HG03135 (cell line): Measurements from ENCODE around the gene PACSIN2.
A peak's percentile ranks its signal among the peaks of the same experiment; 100 is the strongest.

Experiments used
- ATAC-seq: cut with Tn5 transposase; IDR thresholded peaks from one replicate; pipeline ENCODE4 v1.9.1; 2021; ENCODE audit warnings: mild to moderate bottlenecking, moderate library complexity; ENCODE audit not compliant: unreplicated experiment

PACSIN2 gene

DNA sequence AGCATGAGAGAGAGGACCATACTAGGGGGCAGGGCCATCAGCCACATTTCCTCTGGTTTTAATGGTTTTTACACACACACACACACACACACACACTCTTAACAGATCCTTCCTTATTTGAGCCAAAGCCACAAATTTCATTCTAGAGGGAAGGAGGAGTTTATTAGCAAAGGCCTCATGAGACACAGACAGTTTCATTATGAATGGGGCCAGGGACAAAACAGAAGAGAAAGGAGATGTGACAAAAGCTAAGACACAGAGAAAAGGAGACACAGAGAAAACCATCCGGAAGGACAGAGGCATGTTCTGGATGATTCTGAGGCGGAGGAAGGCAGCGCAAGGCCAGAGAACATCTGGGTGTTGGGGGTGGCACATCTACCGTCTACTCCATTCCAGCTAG, 125.6 kb downstream of the PACSIN2 start:
- ATAC-seq = peak; percentile 53

DNA sequence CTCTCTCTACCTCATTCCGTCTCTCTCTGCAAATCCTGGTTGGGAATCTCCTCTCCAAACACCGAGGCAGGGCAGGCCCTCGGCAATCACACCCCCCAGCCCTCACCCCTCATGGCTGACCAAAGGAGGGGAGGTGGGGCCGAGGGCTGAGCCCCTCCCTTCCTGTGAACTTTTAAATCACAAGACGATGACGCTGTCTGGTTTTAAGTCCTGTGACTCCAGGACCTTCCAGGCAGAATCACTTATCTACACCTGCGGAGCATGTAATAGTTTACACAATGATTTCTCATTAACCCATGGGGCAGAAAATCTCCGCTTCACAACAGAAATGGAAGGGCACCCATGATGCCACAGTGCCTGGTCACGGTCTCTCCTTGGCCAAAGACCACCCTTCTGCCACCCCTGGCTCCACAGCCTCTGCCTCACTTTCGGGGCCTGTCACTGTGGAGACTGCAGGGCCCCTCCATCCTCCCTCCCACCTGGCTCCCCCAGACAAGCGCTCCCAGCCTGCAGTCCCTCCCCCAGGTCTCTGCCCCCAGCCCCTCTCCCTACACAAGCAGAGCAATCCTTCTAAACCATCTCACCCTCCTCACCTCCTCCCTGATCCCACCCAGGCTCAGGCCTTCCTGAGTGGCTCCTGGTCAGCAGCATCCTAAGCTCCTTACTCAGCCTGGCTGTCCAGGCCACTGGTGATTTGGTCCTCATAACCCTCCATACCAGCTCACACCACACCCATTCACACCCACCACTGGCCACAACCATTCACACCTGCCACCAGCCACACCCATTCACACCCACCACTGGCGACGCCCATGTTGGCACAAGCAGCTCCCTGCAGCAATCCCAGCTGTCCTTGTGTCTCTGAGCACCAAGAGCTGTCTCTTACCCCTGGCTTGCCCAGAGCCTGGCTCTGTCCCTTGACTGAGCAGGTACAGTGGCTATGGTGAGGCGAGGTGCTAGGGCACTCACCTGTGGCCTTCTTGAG, 127.1 kb downstream of the PACSIN2 start:
- ATAC-seq = no peak

DNA sequence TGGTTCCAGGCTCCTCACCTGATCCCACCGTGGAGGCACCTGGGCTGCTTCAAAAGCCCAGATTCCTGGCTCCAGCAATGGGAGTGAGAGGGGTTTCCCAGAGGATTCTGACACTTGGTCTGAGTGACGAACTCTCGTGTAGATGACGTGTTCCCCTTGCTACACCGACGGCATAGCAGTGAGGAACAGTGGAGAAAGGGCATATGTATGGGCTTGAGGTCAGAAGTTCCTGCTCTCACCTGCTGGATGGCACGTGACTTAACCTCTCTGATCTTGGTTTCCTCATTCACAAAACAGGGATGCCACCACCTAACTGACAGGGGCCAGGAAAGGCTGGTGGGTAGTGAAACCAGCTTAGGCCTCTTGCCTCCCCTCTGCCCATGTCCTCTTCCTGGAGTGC, 127.8 kb downstream of the PACSIN2 start:
- no peak for ATAC-seq

DNA sequence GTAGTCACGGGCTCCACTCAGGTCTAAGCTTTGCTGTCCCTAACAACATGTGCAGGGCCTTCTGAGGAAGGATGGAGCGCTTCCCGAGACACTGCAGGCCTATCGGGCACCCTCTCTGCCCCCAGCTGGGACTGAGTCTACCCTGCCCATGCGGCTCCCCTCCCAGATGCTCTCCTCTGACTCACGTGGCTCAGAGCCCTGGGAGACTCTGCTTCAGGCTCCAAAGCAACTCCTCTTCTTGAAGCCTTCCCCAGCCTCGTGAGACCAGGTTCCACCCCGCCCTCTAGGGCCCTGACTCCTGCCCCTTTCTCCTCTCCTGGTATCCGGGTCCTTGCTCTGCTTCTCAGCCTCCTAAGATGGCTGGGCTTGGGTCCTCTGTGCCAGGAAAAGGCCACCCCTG, 129.5 kb downstream of the PACSIN2 start:
- ATAC-seq = no peak

DNA sequence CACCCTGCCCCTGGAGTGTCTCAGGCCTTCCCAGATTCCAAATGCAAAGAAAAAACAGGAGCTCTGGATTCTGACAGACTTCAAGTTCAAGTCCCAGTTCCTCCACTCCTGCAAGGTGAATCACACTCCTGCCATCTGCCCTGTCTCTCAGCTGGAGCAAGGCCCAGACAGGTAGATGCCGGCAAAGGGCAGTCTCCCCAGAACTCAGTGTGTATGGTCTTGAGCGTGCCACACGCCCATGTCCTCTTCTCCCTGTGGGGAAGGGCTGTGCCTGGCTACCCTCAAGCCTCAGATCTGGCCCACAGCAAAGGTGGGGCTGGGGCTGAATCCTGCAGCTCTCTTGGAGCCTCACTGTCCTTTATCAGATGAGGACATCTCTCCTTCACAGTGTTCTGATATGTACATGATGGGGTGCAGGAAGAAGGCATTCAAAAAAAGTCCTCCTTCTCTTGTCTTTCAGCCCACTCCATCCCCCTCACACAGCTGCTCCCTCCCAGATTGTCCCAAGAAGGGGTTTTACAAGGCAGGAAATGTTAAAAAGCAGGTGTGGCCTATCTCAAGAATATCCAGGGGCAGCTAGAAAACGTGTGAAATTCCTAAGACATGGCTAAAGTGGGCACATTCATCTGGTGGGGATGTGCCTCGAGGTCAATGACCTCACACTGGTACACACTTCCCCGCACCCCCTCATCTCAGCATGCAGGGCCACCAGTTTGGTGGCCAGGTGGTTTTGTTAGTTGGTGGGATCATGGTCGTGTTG, 130.2 kb downstream of the PACSIN2 start:
- no peak for ATAC-seq

DNA sequence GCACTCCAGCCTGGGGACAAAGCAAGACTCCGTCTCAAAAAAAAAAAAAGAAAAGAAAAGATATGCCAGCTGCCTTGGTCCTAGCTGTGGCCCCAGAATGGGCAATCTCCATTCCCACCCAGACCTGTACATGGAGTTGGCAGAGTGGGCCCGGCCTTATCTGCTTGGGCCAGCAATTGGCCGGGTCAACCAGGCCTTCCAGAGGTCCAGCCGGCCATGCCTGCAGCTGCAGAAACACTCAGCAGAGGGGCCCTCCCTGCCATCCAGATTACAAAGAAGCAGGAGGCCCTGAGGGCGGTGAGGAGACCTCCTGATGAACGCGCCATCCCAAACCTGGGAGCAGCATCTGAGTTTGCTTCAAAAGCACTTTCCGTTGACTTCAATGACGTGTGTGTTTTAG, 131.0 kb downstream of the PACSIN2 start:
- ATAC-seq = no peak

DNA sequence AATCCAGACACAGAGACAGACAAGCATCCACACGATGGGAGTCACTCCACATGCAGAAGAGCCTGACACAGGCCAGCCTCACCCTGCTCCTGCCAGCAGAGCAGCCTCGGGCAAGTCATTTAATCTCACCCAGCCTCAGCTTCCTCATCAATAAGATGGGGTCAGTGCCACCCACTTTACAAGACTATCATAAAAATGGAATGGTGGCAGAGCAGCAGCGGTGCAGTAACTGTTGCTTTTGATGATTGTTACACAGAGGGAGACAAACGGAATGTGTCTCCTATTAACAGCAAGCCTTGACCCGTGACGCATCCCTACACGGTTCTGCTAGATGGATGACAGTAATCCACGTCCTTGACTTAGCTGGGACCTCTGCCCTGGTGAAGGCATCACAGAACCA, 131.8 kb downstream of the PACSIN2 start:
- ATAC-seq = no peak

DNA sequence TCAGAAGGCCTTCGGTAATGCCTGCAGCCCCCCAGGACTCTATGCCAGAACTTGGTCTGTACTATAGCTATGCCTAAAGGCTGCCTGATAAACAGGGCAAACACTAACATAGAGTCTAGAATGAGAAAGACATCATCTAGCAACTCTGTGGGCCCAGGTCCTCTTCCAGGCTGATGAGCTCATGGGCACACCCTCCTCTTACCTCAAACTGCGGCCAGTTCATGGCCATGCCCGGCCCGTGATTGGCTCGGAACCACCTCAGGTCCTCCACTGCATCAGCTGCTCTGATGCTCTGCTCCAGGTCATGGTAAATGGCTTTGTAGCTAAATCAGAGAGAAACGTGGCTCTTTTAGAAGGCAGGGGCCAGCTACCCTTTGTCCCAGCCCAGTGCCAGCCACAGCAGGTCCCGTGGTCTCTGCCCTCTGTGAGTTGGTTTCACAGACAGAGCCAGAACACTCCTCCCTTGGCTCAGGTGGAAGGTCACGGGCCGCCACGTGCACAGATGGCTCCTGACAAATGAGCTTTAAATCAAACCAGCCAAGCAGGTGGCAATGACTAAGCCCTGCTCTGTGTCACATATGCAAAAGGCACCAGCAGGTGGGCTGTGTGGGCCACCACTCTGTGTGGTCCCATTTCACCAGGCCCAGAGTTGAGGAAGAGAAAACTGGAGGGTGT, 132.8 kb downstream of the PACSIN2 start:
- ATAC-seq = no peak

DNA sequence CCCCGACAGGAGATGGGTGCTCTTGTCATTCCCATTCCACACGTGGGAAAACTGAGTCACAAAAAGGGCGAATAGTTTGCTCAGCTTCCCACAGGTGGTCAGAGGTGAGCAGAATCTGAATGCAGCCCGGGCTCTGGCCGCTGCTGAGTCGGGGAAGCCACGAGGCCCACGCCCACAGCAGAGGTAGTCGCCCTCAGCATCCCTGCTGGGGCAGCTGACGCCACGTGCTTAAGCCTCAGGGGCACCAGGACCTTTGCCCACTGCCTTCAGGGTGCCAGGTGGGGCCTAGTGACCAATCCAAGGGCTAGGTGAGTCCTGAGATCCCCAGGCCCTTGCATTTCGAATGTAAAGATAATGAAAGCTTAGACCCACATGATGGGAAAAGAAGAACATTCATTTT, 133.7 kb downstream of the PACSIN2 start:
- no peak for ATAC-seq

DNA sequence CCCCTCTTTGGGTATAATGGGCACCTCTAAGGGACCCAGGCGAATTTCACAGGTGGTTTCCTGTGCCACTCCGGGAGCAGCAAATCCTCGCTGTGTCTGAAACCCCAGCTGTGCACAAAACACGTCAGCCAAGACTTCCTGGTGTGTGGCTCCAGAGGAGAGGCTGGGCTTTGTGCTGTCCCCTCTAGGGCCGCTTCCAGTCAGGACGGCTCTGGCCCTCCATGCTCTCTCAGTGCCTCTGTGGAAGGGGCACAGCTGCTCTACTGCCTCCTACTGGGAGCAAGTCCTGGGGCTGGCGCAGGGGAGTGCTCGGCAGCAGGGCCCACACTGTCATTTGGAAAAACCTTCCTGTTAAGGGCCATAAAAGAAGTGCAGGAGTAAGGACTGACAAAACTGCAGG, 134.1 kb downstream of the PACSIN2 start:
- no peak for ATAC-seq

DNA sequence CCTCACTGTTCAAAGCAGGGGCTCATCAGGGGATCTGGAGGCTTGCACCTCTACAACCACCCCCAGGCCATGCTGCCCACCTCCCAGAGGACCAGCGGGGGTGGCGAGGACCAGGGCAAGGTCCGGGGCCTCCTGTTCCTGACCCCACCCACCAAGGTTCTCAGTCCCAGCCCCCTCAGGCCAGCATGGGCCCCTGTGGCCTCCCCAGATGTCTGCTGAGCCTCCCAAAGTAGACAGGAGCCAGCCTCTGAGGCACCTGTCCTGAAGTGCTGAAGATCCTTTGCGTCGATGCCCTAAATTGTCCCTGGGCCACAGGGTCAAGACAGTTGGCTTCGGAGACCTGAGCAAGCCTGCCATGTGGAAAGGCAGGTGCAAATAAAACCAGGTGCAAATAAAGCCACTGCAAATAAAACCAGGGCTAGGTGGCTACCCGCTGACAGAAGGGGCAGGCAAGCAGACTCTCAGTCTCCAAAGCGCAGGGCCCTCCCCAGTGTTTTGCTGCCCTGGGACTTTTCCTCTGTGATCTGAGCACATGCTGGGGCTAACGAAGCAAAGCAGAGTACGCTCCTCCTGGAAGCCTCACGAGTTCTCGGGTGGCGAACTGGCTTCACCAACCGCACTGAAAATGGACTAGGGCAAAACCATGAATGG, 135.5 kb downstream of the PACSIN2 start:
- ATAC-seq = no peak

DNA sequence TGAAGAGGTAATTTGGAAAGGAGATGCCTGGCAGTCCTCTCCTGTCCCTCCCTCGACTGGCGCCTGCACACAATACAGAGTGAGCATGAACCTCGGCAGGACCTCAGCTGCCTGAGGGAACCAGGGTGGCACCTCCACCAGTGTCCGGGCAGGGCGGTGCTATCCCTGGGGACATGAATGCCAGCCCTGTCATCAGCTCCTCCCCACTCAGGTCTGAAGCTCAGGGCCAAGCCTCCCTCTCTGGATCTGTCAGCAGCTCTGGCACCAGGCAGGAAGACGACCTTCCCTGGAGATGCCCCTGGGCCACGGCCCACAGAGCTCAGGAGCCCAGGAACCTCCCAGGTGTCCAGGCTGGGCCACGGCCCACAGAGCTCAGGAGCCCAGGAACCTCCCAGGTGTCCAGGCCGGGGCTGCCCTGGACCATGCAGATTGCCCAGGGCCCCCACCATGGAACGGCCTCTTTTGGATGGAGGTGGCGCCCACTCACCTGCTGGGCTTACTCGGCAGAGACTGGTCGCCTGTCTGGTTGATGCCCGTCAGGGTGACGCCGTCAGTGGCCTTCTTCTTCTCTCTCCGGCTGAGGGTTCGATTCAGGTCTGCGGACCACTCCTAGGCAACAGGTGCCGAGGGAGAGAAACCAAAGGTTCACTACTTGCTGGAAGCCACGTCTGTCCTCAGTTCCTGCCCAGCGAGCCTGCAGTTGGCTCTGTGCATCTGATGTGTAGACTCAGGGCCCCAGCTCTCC, 136.2 kb downstream of the PACSIN2 start:
- ATAC-seq = no peak

DNA sequence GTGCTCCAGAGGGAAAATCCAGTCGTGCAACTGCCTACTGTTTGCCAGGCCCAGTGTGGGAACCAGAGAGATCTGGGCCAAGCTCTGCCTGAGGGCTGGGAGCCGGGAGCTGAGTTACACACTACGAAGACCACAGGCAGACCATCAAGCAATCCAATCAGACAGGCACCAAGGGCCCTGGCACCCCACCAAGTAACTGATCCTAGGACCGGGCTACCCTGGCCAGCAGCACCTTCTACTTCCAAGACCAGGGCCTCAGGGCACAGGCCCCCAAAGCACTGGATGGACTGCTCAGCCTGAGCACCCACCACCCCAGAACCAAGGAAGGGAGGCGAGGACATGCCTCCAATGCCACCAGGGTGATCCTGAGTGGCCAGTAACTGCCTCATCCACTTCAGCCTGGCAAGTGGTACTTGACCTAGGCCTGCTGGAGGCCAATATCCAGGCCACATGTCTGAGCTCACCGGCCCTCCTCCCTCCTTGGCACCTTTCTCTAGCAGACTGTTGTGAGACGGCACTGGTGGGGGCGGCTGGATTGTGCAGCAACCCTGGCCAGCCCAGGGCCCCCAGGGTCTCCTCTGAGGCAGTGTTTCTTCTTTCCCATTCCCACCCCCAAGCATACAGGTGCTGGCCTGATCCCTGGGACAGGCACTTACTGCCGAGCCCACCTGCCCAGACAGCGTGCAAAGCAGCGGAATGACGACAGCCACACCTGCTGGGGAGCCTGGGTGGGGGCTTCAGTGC, 137.2 kb downstream of the PACSIN2 start:
- no peak for ATAC-seq

DNA sequence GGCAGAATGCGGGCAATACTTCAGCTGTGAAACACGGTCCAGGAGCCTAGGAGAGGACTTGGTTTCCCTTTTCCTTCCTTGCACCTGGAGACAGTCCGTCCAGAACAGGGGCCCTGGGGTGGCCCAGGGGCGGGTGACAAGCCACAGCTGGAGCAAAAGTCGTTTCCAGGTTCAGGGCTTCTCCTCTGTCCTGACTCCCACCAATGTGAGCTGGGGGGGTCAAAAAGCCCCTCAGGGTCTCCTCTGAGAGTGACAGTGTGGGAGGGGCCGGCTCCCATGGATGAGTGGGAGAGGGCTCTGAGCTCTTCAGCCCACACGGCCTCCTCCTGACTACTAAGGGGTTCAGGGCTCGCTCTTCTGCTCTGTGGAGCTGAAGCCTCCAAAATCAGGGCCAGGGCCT, 137.8 kb downstream of the PACSIN2 start:
- ATAC-seq = no peak

DNA sequence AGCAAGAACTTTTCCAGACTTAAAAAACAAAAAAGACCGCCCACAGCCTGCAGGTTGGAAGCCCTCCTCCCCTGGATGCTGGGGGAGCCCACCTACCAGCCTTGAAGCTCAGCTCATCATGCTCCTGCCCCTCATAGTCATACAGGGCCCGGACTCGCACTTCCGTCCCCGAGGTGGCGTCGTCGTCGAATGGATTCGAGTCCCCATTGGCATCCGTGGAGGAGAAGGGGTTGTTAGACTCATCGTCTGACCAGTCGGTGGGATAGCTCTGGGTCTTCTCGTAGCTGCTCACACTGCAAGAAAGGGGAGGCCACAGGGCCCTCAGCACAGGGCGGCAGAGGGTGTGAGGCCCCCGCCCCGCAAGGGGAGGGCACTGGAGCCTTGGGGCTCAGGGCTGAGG, 138.9 kb downstream of the PACSIN2 start:
- no peak for ATAC-seq

DNA sequence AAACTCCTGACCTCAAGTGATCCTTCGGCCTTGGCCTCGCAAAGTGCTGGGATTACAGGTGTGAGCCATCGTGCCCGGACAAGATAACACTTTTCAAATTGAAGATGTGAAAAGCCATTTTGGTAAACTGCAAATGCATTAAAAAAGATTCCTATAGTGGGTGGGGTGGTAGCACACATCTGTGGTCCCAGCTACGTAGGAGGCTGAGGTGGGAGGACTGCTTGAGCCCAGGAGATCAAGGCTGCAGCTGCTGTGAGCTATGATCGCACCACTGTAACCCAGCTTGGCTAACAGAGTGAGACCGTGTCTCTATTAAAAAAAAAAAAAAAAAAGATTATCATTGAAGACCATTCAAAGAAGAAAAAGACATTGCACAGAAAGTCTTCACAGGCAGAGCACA, 140.9 kb downstream of the PACSIN2 start:
- ATAC-seq = no peak

DNA sequence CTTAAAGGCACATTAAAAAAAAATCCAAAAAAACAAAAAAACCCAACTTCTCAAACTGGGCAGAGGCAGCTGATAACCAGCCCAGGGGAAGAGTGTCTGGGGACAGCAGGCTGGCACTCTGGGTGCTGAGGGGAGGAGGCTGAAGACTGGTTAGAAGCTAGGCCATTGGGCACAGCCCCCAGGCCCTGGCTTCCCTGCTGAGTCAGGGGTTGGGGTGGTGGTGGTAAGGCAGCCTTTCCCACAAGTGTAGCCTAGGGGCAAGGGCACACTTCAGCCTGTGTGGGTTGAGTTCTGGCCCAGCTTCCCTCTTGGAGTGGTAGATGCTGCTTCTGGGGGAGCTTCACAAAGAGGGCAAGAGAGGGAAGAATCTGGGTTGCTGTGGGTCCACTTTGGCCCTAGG, 141.6 kb downstream of the PACSIN2 start:
- ATAC-seq = no peak

DNA sequence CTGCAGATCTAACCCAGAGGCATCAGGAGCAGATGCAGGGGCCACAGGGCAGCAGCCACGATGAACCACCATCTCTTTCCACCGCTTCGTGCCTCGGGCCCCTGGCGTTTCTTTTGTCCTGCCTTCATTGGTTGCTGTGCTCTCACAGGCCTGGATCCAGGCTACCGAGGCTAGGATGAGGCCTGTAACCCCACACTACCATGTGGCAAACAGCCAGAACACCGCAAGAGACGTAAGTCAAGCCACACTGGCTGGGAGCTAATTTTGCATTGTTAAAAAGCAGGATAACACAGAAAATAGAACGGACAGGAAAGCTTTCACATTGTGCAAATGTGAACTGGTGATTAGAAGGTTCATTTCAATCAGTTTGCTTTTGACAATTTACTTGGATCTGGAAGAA, 142.1 kb downstream of the PACSIN2 start:
- ATAC-seq = no peak

DNA sequence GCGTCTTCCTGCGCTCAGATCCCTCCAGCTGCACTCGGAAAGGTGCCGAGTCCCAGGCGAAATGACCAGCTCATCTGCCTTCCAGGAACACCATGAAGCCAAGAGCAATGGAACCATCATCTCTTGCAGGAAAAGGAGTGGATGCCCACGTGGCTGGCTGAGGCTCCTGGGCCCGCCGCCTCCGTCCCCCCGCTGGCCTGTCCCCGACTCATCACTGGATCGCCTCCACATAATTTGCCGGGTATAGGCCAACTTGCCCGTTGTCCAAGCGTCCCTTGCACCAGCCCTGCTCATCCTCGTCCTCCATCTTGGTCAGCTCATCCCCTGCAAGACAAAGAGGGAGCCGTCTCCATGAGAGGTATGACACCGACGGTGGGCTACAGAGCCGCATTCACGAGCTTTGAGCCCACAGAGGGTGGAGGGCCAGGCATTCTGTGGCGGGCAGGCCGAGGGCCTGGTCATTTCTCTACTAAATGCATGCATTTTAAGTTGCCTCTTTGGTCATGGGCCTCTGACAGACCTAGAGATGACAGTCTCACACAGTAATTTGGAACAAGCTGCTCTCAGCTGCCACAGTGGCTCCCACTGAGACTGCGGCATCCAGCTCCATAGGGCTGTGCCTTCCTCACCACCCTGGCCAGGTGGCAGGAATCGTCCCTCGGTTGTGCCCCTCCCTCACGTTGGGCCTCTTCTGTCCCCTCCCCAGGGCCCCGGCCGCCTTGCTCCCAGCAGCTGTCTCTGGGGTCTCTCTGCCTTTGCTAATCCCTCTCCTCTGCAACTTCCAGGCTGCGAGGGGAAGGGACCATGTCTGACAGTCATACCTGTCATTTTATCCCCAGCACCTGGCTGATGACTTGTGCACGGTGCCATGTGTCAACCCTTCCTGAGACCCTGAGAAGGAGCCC, 143.6 kb downstream of the PACSIN2 start:
- no peak for ATAC-seq
